ENCODE data around the gene CRAT.
A peak's percentile ranks its signal among the peaks of the same experiment; 100 is the strongest.
"Not testable (repeated sequence)": the region's sequence is repeated elsewhere in the genome, so short reads cannot be mapped to it uniquely, and the experiment has no call there.

The CRAT gene

GRCh38 chr9:129126749-129127618 lies 16.4 kb upstream of the CRAT start:
- no peak overlapping the region for H3K23ac ChIP-seq (ENCODE audit: low read length in 2 of 2)
- 79% methylated on average over 10 of the region's 10 CpGs for WGBS

GRCh38 chr9:129125478-129125877 lies 14.9 kb upstream of the CRAT start:
- no peak overlapping the region for H3K4ac ChIP-seq (ENCODE audit: low read depth in 1 of 2, low read length in 2 of 2)
- H4K91ac ChIP-seq (ENCODE audit: low read length), result no peak overlapping the region
- H2BK12ac ChIP-seq (ENCODE audit: low read length in 2 of 2), result no peak overlapping the region
- peaks cover 13% of the 10 kb centered on the region for H3K4me1 ChIP-seq (ENCODE audit: control insufficient read depth, insufficient read depth, low read depth, low read length)
- no peak overlapping the region for H3K4me2 ChIP-seq (ENCODE audit: low read length, poor library complexity, severe bottlenecking)
- no peak overlapping the region for H3K23ac ChIP-seq (ENCODE audit: low read length in 2 of 2)
- H3K79me1 ChIP-seq (replicated peaks; ENCODE audit: low read length, poor library complexity, severe bottlenecking), result peaks cover 28% of the 10 kb centered on the region
- DNase-seq, result peak; percentile 78
- no peaks in the 10 kb centered on the region for H3K27me3 ChIP-seq (ENCODE audit: control insufficient read depth in 1 of 2, insufficient read depth in 1 of 2, low read length in 2 of 2)
- peaks cover 46 to 67% of the 10 kb centered on the region in 2 experiments for H3K36me3 ChIP-seq (ENCODE audit: control insufficient read depth in 1 of 2, insufficient read depth in 2 of 2, low read depth in 1 of 2, low read length in 2 of 2)
- no peak overlapping the region for H2BK5ac ChIP-seq (ENCODE audit: low read depth, low read length, poor library complexity, severe bottlenecking)
- no peak overlapping the region for H3K14ac ChIP-seq (ENCODE audit: low read length in 2 of 2)
- H2AFZ ChIP-seq (ENCODE audit: low read depth, low read length), result no peak overlapping the region
- H2BK15ac ChIP-seq (ENCODE audit: low read depth, poor library complexity, severe bottlenecking), result no peak overlapping the region
- H4K8ac ChIP-seq (ENCODE audit: low read length), result no peak overlapping the region
- H2BK120ac ChIP-seq (ENCODE audit: low read depth, low read length), result no peak overlapping the region
- no peak overlapping the region for H3K18ac ChIP-seq (ENCODE audit: low read depth in 1 of 2, low read length in 2 of 2)
- no peak overlapping the region for H2AK5ac ChIP-seq (ENCODE audit: low read length, severe bottlenecking)
- peak overlapping the region; percentile 13 for H3K27ac ChIP-seq (ENCODE audit: low read length, poor library complexity, severe bottlenecking)
- H3K9ac ChIP-seq (ENCODE audit: low read length), result no peak overlapping the region
- H3K9me3 ChIP-seq (ENCODE audit: control insufficient read depth, low read length), result no peaks in the 10 kb centered on the region
- WGBS, result 86% methylated on average over 5 of the region's 8 CpGs
- no peak overlapping the region for H3K4me3 ChIP-seq (ENCODE audit: insufficient read depth in 1 of 2, low read depth in 1 of 2, low read length in 2 of 2)

More at GRCh38 chr9:129126749-129127618, 16.4 kb upstream of the CRAT start:
- H2BK120ac ChIP-seq (ENCODE audit: low read depth, low read length), result no peak overlapping the region
- H3K4me3 ChIP-seq (ENCODE audit: insufficient read depth in 1 of 2, low read depth in 1 of 2, low read length in 2 of 2), result no peak overlapping the region
- H4K8ac ChIP-seq (ENCODE audit: low read length), result no peak overlapping the region
- no peak overlapping the region for H2BK15ac ChIP-seq (ENCODE audit: low read depth, poor library complexity, severe bottlenecking)
- no peak overlapping the region for H3K27ac ChIP-seq (ENCODE audit: low read length, poor library complexity, severe bottlenecking)
- no peaks in the 10 kb centered on the region for H3K27me3 ChIP-seq (ENCODE audit: control insufficient read depth in 1 of 2, insufficient read depth in 1 of 2, low read length in 2 of 2)
- H3K4ac ChIP-seq (ENCODE audit: low read depth in 1 of 2, low read length in 2 of 2), result no peak overlapping the region
- H3K4me1 ChIP-seq (ENCODE audit: control insufficient read depth, insufficient read depth, low read depth, low read length), result peaks cover 13% of the 10 kb centered on the region
- no peak overlapping the region for H2AFZ ChIP-seq (ENCODE audit: low read depth, low read length)
- no peak overlapping the region for H2BK5ac ChIP-seq (ENCODE audit: low read depth, low read length, poor library complexity, severe bottlenecking)
- DNase-seq, result no peak
- H3K36me3 ChIP-seq (ENCODE audit: control insufficient read depth in 1 of 2, insufficient read depth in 2 of 2, low read depth in 1 of 2, low read length in 2 of 2), result peaks cover 42 to 63% of the 10 kb centered on the region in 2 experiments
- no peak overlapping the region for H3K4me2 ChIP-seq (ENCODE audit: low read length, poor library complexity, severe bottlenecking)
- H2AK5ac ChIP-seq (ENCODE audit: low read length, severe bottlenecking), result peak overlapping the region; percentile 2
- peaks cover 21% of the 10 kb centered on the region for H3K79me1 ChIP-seq (replicated peaks; ENCODE audit: low read length, poor library complexity, severe bottlenecking)
- no peak overlapping the region for H3K14ac ChIP-seq (ENCODE audit: low read length in 2 of 2)
- H3K9me3 ChIP-seq (ENCODE audit: control insufficient read depth, low read length), result no peaks in the 10 kb centered on the region
- no peak overlapping the region for H3K18ac ChIP-seq (ENCODE audit: low read depth in 1 of 2, low read length in 2 of 2)
- H4K91ac ChIP-seq (ENCODE audit: low read length), result no peak overlapping the region
- H2BK12ac ChIP-seq (ENCODE audit: low read length in 2 of 2), result no peak overlapping the region
- H3K9ac ChIP-seq (ENCODE audit: low read length), result peak overlapping the region; percentile 30

GRCh38 chr9:129124506-129125069 lies 14.0 kb upstream of the CRAT start:
- Histone ChIP-seq H2AK5ac (ENCODE audit: low read length, severe bottlenecking) (peak overlapping the region; percentile 1), H3K4ac (ENCODE audit: low read depth in 1 of 2, low read length in 2 of 2) (no peak overlapping the region), H2BK12ac (ENCODE audit: low read length in 2 of 2) (no peak overlapping the region), H3K27me3 (ENCODE audit: control insufficient read depth in 1 of 2, insufficient read depth in 1 of 2, low read length in 2 of 2) (no peaks in the 10 kb centered on the region), H3K23ac (ENCODE audit: low read length in 2 of 2) (no peak overlapping the region), H2AFZ (ENCODE audit: low read depth, low read length) (no peak overlapping the region), H3K4me1 (ENCODE audit: control insufficient read depth, insufficient read depth, low read depth, low read length) (peaks cover 13% of the 10 kb centered on the region), H2BK15ac (ENCODE audit: low read depth, poor library complexity, severe bottlenecking) (no peak overlapping the region), H4K8ac (ENCODE audit: low read length) (no peak overlapping the region), H3K18ac (ENCODE audit: low read depth in 1 of 2, low read length in 2 of 2) (no peak overlapping the region), H3K79me1 (replicated peaks; ENCODE audit: low read length, poor library complexity, severe bottlenecking) (peaks cover 29% of the 10 kb centered on the region), H3K9ac (ENCODE audit: low read length) (peak overlapping the region; percentile 31), H3K36me3 (ENCODE audit: control insufficient read depth in 1 of 2, insufficient read depth in 2 of 2, low read depth in 1 of 2, low read length in 2 of 2) (peaks cover 44 to 60% of the 10 kb centered on the region in 2 experiments), H3K4me3 (ENCODE audit: insufficient read depth in 1 of 2, low read depth in 1 of 2, low read length in 2 of 2) (no peak overlapping the region), H3K27ac (ENCODE audit: low read length, poor library complexity, severe bottlenecking) (no peak overlapping the region), H2BK120ac (ENCODE audit: low read depth, low read length) (no peak overlapping the region), H3K14ac (ENCODE audit: low read length in 2 of 2) (no peak overlapping the region), H4K91ac (ENCODE audit: low read length) (no peak overlapping the region), H3K9me3 (ENCODE audit: control insufficient read depth, low read length) (no peaks in the 10 kb centered on the region), H3K4me2 (ENCODE audit: low read length, poor library complexity, severe bottlenecking) (no peak overlapping the region), H2BK5ac (ENCODE audit: low read depth, low read length, poor library complexity, severe bottlenecking) (no peak overlapping the region)
- DNase-seq, result no peak
- WGBS, result 84% methylated on average over 3 of the region's 3 CpGs

- not testable (repeated sequence) for H3K14ac ChIP-seq (ENCODE audit: low read length in 2 of 2); H3K9ac ChIP-seq (ENCODE audit: low read length); H3K4me2 ChIP-seq (ENCODE audit: low read length, poor library complexity, severe bottlenecking); H3K27ac ChIP-seq (ENCODE audit: low read length, poor library complexity, severe bottlenecking); H3K27me3 ChIP-seq (ENCODE audit: control insufficient read depth in 1 of 2, insufficient read depth in 1 of 2, low read length in 2 of 2); H2BK5ac ChIP-seq (ENCODE audit: low read depth, low read length, poor library complexity, severe bottlenecking); H4K91ac ChIP-seq (ENCODE audit: low read length); H2AK5ac ChIP-seq (ENCODE audit: low read length, severe bottlenecking); H3K9me3 ChIP-seq (ENCODE audit: control insufficient read depth, low read length); DNase-seq; H3K4ac ChIP-seq (ENCODE audit: low read depth in 1 of 2, low read length in 2 of 2); H2AFZ ChIP-seq (ENCODE audit: low read depth, low read length); H2BK12ac ChIP-seq (ENCODE audit: low read length in 2 of 2); H4K8ac ChIP-seq (ENCODE audit: low read length); H2BK15ac ChIP-seq (ENCODE audit: low read depth, poor library complexity, severe bottlenecking); H3K4me3 ChIP-seq (ENCODE audit: insufficient read depth in 1 of 2, low read depth in 1 of 2, low read length in 2 of 2); H3K18ac ChIP-seq (ENCODE audit: low read depth in 1 of 2, low read length in 2 of 2); H2BK120ac ChIP-seq (ENCODE audit: low read depth, low read length); H3K23ac ChIP-seq (ENCODE audit: low read length in 2 of 2)
- Histone ChIP-seq H3K4me1 (ENCODE audit: control insufficient read depth, insufficient read depth, low read depth, low read length) (peaks cover 13% of the 10 kb centered on the region), H3K79me1 (replicated peaks; ENCODE audit: low read length, poor library complexity, severe bottlenecking) (peaks cover 33% of the 10 kb centered on the region), H3K36me3 (ENCODE audit: control insufficient read depth in 1 of 2, insufficient read depth in 2 of 2, low read depth in 1 of 2, low read length in 2 of 2) (peaks cover 40 to 50% of the 10 kb centered on the region in 2 experiments)
- whole genome bisulfite sequencing, result 86% methylated on average over 15 of the region's 15 CpGs
These were observed 12.4 kb upstream of the CRAT start for GRCh38 chr9:129122976-129123375.
